Activated CD4-positive, alpha-beta T cell treated with anti-CD3 and anti-CD28 coated beads, Interleukin-2, amount 10 ng/mL, durations not matched to agents 24 days and 14 days (primary cell): Measurements from ENCODE around the gene CCDC73. TPM values are rescaled to one million over a fixed set of nuclear protein-coding genes. Genes with fewer than 3 reads are reported as not detected.
A peak's percentile ranks its signal among the peaks of the same experiment; 100 is the strongest.
"Not testable (repeated sequence)": the region's sequence is repeated elsewhere in the genome, so short reads cannot be mapped to it uniquely, and the experiment has no call there.

Experiments used
- DNase-seq: peaks from one replicate; pipeline ENCODE4 v3.0.0; 2022
- H3K27ac Mint-ChIP-seq: one replicate; pipeline ENCODE4 v1.8.0; 2022; ENCODE audit warnings: mild to moderate bottlenecking, mixed read lengths
- H3K27me3 Mint-ChIP-seq: one replicate; pipeline ENCODE4 v1.8.0; 2022; ENCODE audit warnings: mixed read lengths
- H3K36me3 Mint-ChIP-seq: one replicate; pipeline ENCODE4 v1.8.0; 2022; ENCODE audit warnings: low read depth, mild to moderate bottlenecking, mixed read lengths
- H3K4me1 Mint-ChIP-seq: one replicate; pipeline ENCODE4 v1.8.0; 2021; ENCODE audit warnings: mixed read lengths
- H3K4me3 Mint-ChIP-seq: one replicate; pipeline ENCODE4 v1.8.0; 2022; ENCODE audit warnings: mild to moderate bottlenecking, moderate library complexity, mixed read lengths
- H3K9me3 Mint-ChIP-seq: one replicate; pipeline ENCODE4 v1.8.0; 2021; ENCODE audit warnings: mixed read lengths
- intact Hi-C: fragments of 100-400 bp; cut with micrococcal nuclease; formaldehyde crosslinking; loops from one replicate; pipeline ENCODE4 v1.15.1; 2023
- total RNA-seq: library from RNA; stranded (reverse); gene quantifications from 2 replicates; pipeline ENCODE4 v1.2.3, GENCODE V29; 2022

The CCDC73 gene
- total RNA-seq, 1 donor from 2014 or later, result not detected

DNA sequence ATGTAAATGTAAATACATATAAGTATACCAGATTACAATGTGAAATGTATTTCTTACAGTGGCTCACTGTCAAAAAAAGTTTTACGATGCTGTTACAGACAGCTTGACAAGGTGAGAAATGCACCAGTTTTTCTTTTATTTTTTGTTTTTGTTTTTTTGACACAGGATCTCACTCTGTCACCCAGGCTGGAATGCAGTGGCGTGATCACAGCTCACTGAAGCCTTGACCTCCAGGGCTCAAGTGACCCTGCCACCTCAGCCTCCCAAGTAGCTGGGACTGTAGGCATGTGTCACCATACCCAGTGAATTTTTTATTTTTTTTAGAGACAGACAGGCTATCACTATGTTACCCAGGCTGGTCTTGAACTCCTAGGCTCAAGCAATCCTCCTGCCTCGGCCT is 9.2 kb downstream of the CCDC73 start:
- intact Hi-C loops, result no loop called here
- H3K27me3 Mint-ChIP-seq, result peaks cover 16% of the 10 kb centered on the region
- H3K9me3 Mint-ChIP-seq, result no peaks in the 10 kb centered on the region
- no peaks in the 10 kb centered on the region for H3K4me1 Mint-ChIP-seq
- no peak overlapping the region for H3K27ac Mint-ChIP-seq
- H3K4me3 Mint-ChIP-seq, result no peak overlapping the region
- H3K36me3 Mint-ChIP-seq, result no peaks in the 10 kb centered on the region
- DNase-seq, result no peak

DNA sequence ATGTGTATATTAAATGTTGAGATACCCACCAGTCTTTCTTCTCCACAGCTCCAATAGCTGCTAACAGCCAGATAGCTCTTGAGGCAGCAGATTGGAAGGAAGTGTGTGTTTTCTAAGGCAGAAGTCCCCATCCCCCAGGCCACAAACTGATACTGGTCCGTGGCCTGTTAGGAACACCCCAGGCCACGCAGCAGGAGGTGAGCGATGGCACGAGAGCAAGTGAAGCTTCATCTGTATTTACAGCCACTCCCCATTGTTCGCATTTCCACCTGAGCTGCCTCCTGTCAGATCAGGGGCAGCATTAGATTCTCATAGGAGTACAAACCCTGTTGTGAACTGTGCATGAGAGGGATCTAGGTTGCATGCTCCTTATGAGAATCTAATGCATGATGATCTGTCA is 12.7 kb downstream of the CCDC73 start:
- no peaks in the 10 kb centered on the region for H3K9me3 Mint-ChIP-seq
- H3K27me3 Mint-ChIP-seq, result peaks cover 6% of the 10 kb centered on the region
- H3K27ac Mint-ChIP-seq, result no peak overlapping the region
- H3K4me3 Mint-ChIP-seq, result no peak overlapping the region
- intact Hi-C loops, result no loop called here
- DNase-seq, result no peak
- H3K36me3 Mint-ChIP-seq, result no peaks in the 10 kb centered on the region
- H3K4me1 Mint-ChIP-seq, result no peaks in the 10 kb centered on the region

DNA sequence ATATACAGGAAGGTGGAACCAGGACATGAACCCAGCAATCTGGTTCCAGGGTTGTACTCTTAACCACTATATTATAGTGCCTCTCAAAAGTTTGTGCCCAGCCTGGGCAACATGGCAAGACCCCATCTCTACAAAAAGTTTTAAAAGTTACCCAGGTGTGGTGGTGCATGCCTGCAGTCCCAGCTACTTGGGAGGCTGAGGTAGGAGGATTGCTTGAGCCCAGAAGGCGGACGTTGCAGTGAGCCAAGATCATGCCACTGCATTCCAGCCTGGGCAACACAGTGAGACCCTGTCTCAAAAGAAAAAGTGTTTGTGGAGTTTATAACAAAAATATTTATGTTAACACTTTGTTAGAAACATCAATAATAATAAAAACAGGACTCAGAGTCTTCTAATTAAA is 13.6 kb downstream of the CCDC73 start:
- H3K9me3 Mint-ChIP-seq, intact Hi-C loops, H3K4me1 Mint-ChIP-seq, H3K27ac Mint-ChIP-seq, DNase-seq, H3K4me3 Mint-ChIP-seq, H3K27me3 Mint-ChIP-seq, H3K36me3 Mint-ChIP-seq: not testable (repeated sequence)

DNA sequence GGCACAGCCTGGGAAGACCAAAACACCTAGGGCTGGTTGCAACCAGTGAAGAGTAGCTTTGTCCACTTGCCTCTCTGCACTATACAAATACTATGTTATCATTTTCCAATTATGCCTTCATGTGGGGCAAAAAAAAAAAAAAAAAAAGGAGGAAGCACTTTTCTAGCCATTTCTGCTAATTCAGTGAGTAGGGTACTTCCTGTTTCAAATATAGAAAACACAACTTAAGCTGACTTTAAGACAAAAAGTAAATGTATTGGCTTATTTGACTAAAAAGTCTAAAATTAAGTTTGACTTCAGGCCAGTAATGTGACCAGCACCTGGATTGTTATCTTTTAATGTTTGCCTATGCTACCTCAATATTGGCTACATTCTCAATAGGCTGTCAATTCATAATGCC is 15.3 kb downstream of the CCDC73 start:
- Mint-ChIP-seq H3K27ac (no peak overlapping the region), H3K4me1 (peaks cover 9% of the 10 kb centered on the region), H3K27me3 (peaks cover 6% of the 10 kb centered on the region), H3K4me3 (no peak overlapping the region), H3K36me3 (no peaks in the 10 kb centered on the region), H3K9me3 (no peaks in the 10 kb centered on the region)
- intact Hi-C loops, result no loop called here
- no peak for DNase-seq

DNA sequence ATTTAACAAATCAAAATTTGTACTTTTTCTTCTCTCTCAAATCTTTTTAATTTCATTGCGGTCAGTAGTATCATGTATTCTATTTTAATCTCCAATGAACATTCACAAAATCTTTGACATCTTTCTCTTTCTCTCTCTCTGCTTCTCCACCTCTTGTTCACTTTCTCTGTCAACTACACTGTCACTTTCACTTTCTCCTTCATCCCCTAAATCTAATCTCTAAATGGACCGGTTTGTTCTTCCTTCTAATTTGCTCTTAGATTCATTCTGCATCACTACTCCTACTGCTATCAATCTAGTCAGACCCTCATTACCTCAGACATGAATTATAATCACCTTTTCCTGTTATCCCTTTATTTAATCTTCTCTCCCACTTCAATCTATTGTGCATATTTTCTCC is 18.6 kb downstream of the CCDC73 start:
- Mint-ChIP-seq H3K27me3 (peaks cover 2% of the 10 kb centered on the region), H3K27ac (no peak overlapping the region), H3K4me3 (peak overlapping the region; percentile 3), H3K4me1 (peaks cover 9% of the 10 kb centered on the region), H3K36me3 (no peaks in the 10 kb centered on the region), H3K9me3 (no peaks in the 10 kb centered on the region)
- intact Hi-C loops, result no loop called here
- no peak for DNase-seq

DNA sequence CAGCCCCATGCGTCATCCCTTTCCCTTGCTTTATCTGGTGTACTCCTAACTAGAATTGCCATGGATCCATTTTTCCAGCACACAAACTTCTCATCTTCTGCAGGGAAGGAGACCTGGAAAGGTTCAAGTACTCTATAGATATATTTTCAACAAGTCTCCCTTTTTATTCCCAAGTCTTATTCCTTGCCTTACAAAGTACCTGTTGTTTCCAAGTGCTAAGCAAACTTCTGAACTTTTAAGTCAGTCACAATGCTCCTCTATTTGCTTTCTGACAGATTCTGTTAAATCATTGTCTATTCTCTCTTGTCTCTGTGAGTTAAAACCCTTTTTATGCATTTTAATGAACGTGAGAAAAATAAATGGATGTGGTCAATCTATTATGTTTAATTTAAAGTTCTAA is 20.4 kb downstream of the CCDC73 start:
- Mint-ChIP-seq H3K36me3 (no peaks in the 10 kb centered on the region), H3K9me3 (no peaks in the 10 kb centered on the region), H3K27me3 (peaks cover 2% of the 10 kb centered on the region), H3K27ac (no peak overlapping the region), H3K4me1 (peaks cover 9% of the 10 kb centered on the region), H3K4me3 (no peak overlapping the region)
- DNase-seq, result no peak
- intact Hi-C loops, result no loop called here

DNA sequence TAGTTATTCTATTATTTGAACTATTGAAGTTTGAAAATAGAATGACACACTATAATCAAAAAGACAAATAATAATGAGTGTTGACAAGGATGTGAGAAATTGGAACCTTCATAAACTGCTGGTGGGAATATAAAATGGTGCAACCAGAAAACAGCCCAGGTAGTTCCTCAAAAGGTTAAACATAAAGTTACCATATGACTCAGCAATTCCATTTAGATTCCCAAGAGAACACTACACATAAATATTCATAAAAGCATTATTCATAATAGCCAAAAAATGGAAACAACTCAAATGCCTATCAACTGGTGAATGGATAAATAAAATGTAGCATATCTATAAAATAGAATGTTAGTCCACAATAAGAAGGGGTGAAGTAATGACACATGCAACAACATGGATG is 21.7 kb downstream of the CCDC73 start:
- Mint-ChIP-seq H3K9me3 (no peaks in the 10 kb centered on the region), H3K27me3 (peaks cover 2% of the 10 kb centered on the region), H3K36me3 (no peaks in the 10 kb centered on the region), H3K4me3 (no peak overlapping the region), H3K27ac (no peak overlapping the region), H3K4me1 (peaks cover 9% of the 10 kb centered on the region)
- intact Hi-C loops, result no loop called here
- DNase-seq, result no peak

DNA sequence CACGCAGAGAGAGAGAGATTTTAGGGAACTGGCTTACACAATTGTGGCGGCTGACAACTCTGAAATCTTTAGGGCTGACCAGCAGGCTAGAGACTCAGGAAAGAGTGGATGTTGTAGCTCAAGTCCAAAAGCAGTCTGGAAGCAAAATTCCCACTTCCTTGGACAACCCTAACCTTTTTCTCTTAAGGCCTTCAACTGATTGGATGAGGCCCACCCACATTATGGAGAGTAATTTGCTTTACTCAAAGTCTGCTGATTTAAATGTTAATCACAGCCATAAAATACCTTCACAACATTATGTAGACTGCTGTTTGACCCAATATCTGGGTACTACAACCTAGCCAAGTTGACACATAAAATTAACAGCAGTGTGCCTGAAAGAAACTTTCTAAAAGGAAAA is 32.7 kb downstream of the CCDC73 start:
- H3K4me1 Mint-ChIP-seq, DNase-seq, H3K36me3 Mint-ChIP-seq, H3K27ac Mint-ChIP-seq, H3K4me3 Mint-ChIP-seq, intact Hi-C loops, H3K9me3 Mint-ChIP-seq: not testable (repeated sequence)
- H3K27me3 Mint-ChIP-seq, result peaks cover 12% of the 10 kb centered on the region

DNA sequence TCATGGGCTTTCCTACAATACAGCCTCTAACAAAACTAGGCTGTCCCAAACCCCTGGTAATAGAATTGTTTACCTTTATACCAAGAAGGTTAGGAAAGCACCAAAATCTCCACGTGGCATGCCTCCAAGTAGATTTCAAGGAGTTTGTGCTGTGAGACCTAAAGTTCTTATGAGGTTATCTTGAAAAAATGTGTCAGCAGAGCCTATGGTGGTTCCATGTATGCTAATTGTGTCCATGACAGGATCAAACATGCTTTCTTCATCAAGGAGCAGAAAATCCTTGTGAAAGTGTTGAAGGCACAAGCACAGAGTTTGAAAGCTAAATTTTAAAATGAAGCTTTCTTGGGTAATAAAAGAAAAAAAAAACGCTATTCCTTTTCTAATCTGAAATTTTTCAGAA is 36.2 kb downstream of the CCDC73 start:
- no peaks in the 10 kb centered on the region for H3K36me3 Mint-ChIP-seq
- no peaks in the 10 kb centered on the region for H3K4me1 Mint-ChIP-seq
- intact Hi-C loops, result no loop called here

DNA sequence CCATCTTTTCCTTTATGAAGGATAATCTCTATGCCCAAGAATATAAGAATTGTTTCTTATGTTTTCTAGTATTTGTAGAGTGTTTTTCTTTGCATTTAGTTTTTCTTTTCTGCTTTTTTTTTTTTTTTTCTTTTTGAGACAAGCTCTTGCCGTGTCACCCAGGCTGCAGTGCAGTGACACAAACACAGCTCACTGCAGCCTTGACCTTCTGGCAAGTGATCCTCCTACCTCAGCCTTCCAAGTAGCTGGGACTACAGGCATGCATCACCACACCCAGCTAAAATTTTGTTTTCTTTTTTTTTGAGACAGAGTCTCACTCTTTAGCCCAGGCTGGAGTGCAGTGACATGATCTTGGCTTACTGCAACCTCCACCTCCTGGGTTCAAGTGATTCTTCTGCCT is 41.3 kb downstream of the CCDC73 start:
- H3K36me3 Mint-ChIP-seq, H3K27me3 Mint-ChIP-seq, intact Hi-C loops, DNase-seq, H3K4me1 Mint-ChIP-seq, H3K27ac Mint-ChIP-seq, H3K4me3 Mint-ChIP-seq, H3K9me3 Mint-ChIP-seq: not testable (repeated sequence)

More for the DNA sequence above, 36.2 kb downstream of the CCDC73 start:
- Mint-ChIP-seq H3K27me3 (peaks cover 9% of the 10 kb centered on the region), H3K4me3 (no peak overlapping the region), H3K9me3 (no peaks in the 10 kb centered on the region), H3K27ac (no peak overlapping the region)
- DNase-seq, result no peak

DNA sequence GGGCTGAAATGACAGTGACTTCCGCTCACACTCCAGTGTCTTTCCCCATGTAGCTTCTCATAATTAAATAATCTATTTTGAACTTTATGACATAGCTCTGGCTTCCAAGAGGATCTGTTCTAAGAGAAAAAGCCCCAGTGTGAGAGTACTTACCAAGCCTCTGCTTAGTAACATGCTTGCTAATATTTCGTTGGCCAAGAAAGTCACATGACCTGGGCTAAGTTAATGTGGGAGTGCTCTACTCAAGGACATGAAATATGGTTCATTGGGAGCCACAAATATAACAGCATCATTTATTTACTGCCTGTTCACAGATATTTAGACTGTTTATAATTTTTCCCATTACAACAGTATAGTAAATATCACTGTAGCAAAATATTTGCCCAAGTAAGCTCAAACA is 42.5 kb downstream of the CCDC73 start:
- no peak for DNase-seq
- no peaks in the 10 kb centered on the region for H3K4me1 Mint-ChIP-seq
- intact Hi-C loops, result no loop called here
- H3K4me3 Mint-ChIP-seq, result no peak overlapping the region
- H3K27ac Mint-ChIP-seq, result no peak overlapping the region
- no peaks in the 10 kb centered on the region for H3K9me3 Mint-ChIP-seq
- no peaks in the 10 kb centered on the region for H3K36me3 Mint-ChIP-seq
- H3K27me3 Mint-ChIP-seq, result peaks cover 5% of the 10 kb centered on the region

DNA sequence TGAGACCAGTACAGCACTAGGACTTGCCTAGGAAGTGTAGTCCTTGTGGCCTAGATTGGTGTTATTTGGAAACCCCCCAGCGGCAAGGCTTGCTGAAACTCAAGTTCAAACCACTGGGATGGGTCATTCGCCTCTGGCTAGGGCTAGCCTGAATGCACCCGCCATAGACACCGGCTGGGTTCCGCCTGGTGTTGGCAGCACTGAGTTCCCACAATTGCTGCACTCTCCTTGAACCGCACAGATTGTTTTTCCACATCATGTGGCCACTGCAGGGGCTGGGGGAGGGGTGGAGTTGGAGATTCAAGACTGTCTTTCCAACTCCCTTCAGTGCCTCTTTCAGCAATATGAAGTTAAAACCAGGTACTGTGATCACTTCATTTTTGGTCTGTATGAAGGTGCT is 43.1 kb downstream of the CCDC73 start:
- Mint-ChIP-seq H3K4me3 (no peak overlapping the region), H3K27me3 (peaks cover 5% of the 10 kb centered on the region), H3K27ac (no peak overlapping the region), H3K36me3 (no peaks in the 10 kb centered on the region), H3K4me1 (no peaks in the 10 kb centered on the region), H3K9me3 (no peaks in the 10 kb centered on the region)
- DNase-seq, result no peak
- intact Hi-C loops, result no loop called here

DNA sequence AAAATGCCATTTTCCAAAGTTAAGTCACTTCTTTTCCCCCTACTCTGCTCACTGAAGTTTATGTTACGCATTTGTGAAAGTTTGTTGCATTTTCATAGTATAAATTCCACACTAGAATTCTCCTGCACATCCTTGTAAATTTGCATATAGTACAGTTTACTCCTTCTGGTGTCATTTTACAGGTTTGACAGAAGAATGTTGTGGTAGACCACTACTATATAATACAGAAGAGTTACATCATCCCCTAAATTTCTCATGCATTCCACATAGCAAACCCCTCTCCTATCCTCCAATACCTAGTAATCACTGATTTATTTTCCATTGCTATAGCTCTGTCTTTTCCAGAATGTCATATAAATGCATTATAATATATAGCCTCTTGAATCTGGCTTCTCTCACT is 64.5 kb downstream of the CCDC73 start:
- Mint-ChIP-seq H3K27ac (no peak overlapping the region), H3K4me1 (no peaks in the 10 kb centered on the region), H3K9me3 (no peaks in the 10 kb centered on the region), H3K27me3 (peaks cover 6% of the 10 kb centered on the region), H3K36me3 (no peaks in the 10 kb centered on the region), H3K4me3 (no peak overlapping the region)
- DNase-seq, result no peak
- intact Hi-C loops, result no loop called here

DNA sequence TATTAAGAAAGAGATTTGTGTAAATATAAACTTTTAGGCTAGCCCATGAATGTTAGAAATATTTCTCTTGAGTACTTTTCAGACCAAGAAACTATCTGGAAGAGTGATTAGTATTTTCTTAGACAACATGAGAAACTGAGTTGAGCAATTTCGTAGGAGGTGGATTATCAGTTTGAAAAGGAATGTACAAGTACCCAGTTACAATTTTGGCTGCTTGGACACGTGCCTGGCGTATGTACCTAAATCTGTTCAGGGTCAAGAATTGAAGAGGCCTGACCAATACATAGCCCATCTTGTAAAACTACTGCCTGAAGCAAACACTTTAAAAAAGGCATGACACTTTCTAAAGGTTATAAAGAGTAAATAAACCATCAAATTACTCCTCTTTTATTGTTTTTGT is 71.1 kb downstream of the CCDC73 start:
- Mint-ChIP-seq H3K36me3 (no peaks in the 10 kb centered on the region), H3K4me1 (no peaks in the 10 kb centered on the region), H3K27ac (no peak overlapping the region), H3K4me3 (no peak overlapping the region), H3K9me3 (no peaks in the 10 kb centered on the region), H3K27me3 (peaks cover 10% of the 10 kb centered on the region)
- DNase-seq, result no peak
- intact Hi-C loops, result no loop called here

DNA sequence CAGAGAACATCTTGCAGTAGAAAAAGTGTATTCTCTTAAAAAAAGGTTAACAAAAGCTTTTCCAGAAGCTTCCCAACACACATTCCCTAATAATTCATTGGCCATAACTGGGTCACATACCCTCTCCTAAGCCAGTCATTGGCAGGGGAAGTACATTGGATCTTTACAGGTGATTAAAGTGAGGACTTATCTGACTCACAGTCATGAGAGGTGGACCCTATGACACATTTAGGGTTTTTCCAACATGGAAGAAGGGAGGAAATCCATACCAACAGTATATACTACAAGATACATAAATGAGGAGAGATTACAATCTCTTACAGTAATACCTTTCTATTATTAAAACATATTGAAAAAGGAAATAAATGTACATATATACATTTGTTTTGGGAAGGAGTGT is 72.2 kb downstream of the CCDC73 start:
- Mint-ChIP-seq H3K4me3 (no peak overlapping the region), H3K36me3 (no peaks in the 10 kb centered on the region), H3K9me3 (no peaks in the 10 kb centered on the region), H3K27me3 (peaks cover 13% of the 10 kb centered on the region), H3K27ac (no peak overlapping the region), H3K4me1 (no peaks in the 10 kb centered on the region)
- intact Hi-C loops, result no loop called here
- DNase-seq, result no peak

DNA sequence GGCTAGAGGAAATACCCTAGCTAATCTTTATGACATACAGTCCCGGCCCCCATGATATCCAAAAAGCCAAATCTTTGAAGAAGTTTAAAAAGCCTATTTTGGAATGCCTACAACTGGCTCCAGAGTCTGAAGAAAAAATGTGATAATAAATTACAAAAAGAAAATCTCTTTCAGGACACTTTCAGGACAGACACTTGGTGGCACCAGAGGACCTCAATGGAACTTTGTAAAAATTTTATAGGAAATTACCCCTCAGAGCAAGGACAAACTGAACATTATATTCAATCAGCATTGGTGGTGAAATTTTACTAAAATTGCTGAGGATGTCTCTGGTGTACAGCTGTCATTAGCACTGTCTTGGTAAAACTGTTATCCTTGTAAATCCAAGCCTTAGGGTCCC is 81.0 kb downstream of the CCDC73 start:
- Mint-ChIP-seq H3K4me1 (no peaks in the 10 kb centered on the region), H3K9me3 (no peaks in the 10 kb centered on the region), H3K4me3 (no peak overlapping the region), H3K27ac (no peak overlapping the region), H3K36me3 (no peaks in the 10 kb centered on the region), H3K27me3 (peaks cover 11% of the 10 kb centered on the region)
- no peak for DNase-seq
- intact Hi-C loops, result no loop called here
